WTC11 (cell line): ENCODE measurements around the gene NANOG. TPM values are rescaled to one million over a fixed set of nuclear protein-coding genes. Genes with fewer than 3 reads are reported as not detected.
"Not testable (repeated sequence)": the region's sequence is repeated elsewhere in the genome, so short reads cannot be mapped to it uniquely, and the experiment has no call there.

ENCODE experiments used
- ATAC-seq: fragments of 200-7000 bp; cut with Tn5 transposase; 2 replicates; pipeline ENCODE4 v1.10.0; 2021; ENCODE audit warnings: mild to moderate bottlenecking, moderate library complexity
- CTCF ChIA-PET: fragments of 300-600 bp; sonication (Branson Sonifier 250); formaldehyde crosslinking; loops from one replicate; lab custom pipeline; 2021; ENCODE audit warnings: antibody characterized with exemption; lab: Charles Lee
- POLR2A ChIA-PET: fragments of 350-600 bp; sonication (Branson Sonifier 250); formaldehyde crosslinking; loops from one replicate; lab custom pipeline; 2021; ENCODE audit warnings: antibody characterized with exemption; lab: Charles Lee
- DNase-seq: peaks from one replicate; pipeline ENCODE4 v3.0.0; 2021; ENCODE audit warnings: low spot score
- H3K27ac Mint-ChIP-seq: 2 replicates; pipeline ENCODE4 v1.8.0; 2021; ENCODE audit warnings: mixed read lengths
- H3K27me3 Mint-ChIP-seq: 2 replicates; pipeline ENCODE4 v1.8.0; 2021; ENCODE audit warnings: low read depth, mild to moderate bottlenecking, moderate library complexity, mixed read lengths
- H3K36me3 Mint-ChIP-seq: 2 replicates; pipeline ENCODE4 v1.8.0; 2021; ENCODE audit warnings: mixed read lengths
- H3K4me1 Mint-ChIP-seq: 2 replicates; pipeline ENCODE4 v1.8.0; 2022; ENCODE audit warnings: mixed read lengths
- H3K4me3 Mint-ChIP-seq: 2 replicates; pipeline ENCODE4 v1.8.0; 2021; ENCODE audit warnings: mild to moderate bottlenecking, moderate library complexity, mixed read lengths
- H3K9me3 Mint-ChIP-seq: 2 replicates; pipeline ENCODE4 v1.8.0; 2021; ENCODE audit warnings: mixed read lengths
- JAZF1 ChIP-seq: fragments of 250-450 bp; sonication (Bioruptor Pico); IDR thresholded peaks from 2 replicates; pipeline ENCODE4 v1.9.0; 2021; ENCODE audit warnings: moderate library complexity, mild to moderate bottlenecking, inconsistent platforms
- NFATC4 ChIP-seq: fragments of 250-450 bp; sonication (Bioruptor Pico); IDR thresholded peaks from 2 replicates; pipeline ENCODE4 v1.9.0; 2021; ENCODE audit warnings: mild to moderate bottlenecking
- NFYB ChIP-seq: sonication (generic); formaldehyde crosslinking; conservative IDR thresholded peaks from 2 replicates; pipeline ENCODE4 v1.8.0; 2022; ENCODE audit warnings: low read depth, missing genetic modification reagents
- PRRX2 ChIP-seq: fragments of 250-450 bp; sonication (Bioruptor Pico); IDR thresholded peaks from 2 replicates; pipeline ENCODE4 v1.8.0; 2021; ENCODE audit warnings: mild to moderate bottlenecking
- RELA ChIP-seq: sonication (generic); formaldehyde crosslinking; IDR thresholded peaks from 2 replicates; pipeline ENCODE4 v1.8.1; 2022; ENCODE audit warnings: missing genetic modification reagents, mild to moderate bottlenecking, borderline replicate concordance
- ZNF121 ChIP-seq: sonication (generic); formaldehyde crosslinking; IDR thresholded peaks from 2 replicates; pipeline ENCODE4 v1.8.0; 2023; ENCODE audit warnings: missing genetic modification reagents
- ZNF232 ChIP-seq: sonication (generic); formaldehyde crosslinking; IDR thresholded peaks from 2 replicates; pipeline ENCODE4 v1.8.0; 2022; ENCODE audit warnings: mild to moderate bottlenecking, missing genetic modification reagents
- total RNA-seq: library from RNA; stranded (reverse); gene quantifications from 3 replicates; pipeline ENCODE4 v1.2.3, GENCODE V29; 2021
- TF ChIP-seq, protein P1 (sequence below): fragments of 250-450 bp; sonication (Bioruptor Pico); IDR thresholded peaks from 2 replicates; pipeline ENCODE4 v1.9.0; 2021; ENCODE audit warnings: mild to moderate bottlenecking
- TF ChIP-seq, protein P2 (sequence below): sonication (generic); formaldehyde crosslinking; IDR thresholded peaks from 2 replicates; pipeline ENCODE4 v1.8.1; 2022; ENCODE audit warnings: low read depth, mild to moderate bottlenecking, moderate library complexity, missing genetic modification reagents, borderline replicate concordance
- TF ChIP-seq, protein P3 (sequence below): fragments of 250-450 bp; sonication (Bioruptor Pico); IDR thresholded peaks from 2 replicates; pipeline ENCODE4 v1.9.0; 2021; ENCODE audit warnings: mild to moderate bottlenecking, borderline replicate concordance
- TF ChIP-seq, protein P4 (sequence below): sonication (generic); formaldehyde crosslinking; IDR thresholded peaks from 2 replicates; pipeline ENCODE4 v1.8.1; 2023; ENCODE audit warnings: mild to moderate bottlenecking, missing genetic modification reagents, moderate library complexity
- TF ChIP-seq, protein P5 (sequence below): fragments of 250-450 bp; sonication (Bioruptor Pico); IDR thresholded peaks from 2 replicates; pipeline ENCODE4 v1.9.0; 2021; ENCODE audit warnings: moderate library complexity, mild to moderate bottlenecking, inconsistent platforms, borderline replicate concordance
- TF ChIP-seq, protein P6 (sequence below): sonication (generic); formaldehyde crosslinking; IDR thresholded peaks from 2 replicates; pipeline ENCODE4 v1.8.1; 2022; ENCODE audit warnings: missing genetic modification reagents, borderline replicate concordance

NANOG gene
- total RNA-seq, 1 experiment from 2014 or later, result 387 TPM

DNA sequence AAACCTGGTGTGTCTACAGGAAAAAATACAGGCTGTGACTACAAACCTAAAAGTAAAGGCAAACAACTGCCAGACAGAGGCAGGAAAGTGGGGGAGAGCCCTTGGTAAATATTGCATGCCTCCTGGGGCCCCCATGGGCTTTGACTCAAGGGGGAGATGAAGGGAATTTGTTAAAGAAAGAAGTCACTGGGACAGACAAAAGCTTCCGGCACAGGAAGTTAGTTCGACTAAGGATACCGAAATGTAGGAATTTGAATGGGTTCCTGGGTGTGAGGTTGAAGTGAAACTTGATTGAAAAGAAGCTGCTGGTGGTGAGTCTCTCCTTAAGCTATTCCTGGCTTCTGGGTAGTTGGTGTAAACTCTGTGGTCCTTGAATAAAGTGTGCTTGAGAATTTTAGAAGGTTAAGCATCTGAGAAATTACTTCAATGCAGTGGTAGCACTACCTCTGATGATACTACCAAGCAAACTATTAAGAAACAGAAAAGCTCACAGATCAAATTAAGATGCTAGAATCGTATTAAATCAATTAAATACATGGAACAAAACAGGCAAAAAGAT, 9.6 kb downstream of the NANOG start:
- H3K27ac Mint-ChIP-seq, result peak overlapping the region; percentile 99
- H3K27me3 Mint-ChIP-seq, DNase-seq, H3K9me3 Mint-ChIP-seq: not testable (repeated sequence)
- peaks cover 61% of the 10 kb centered on the region for H3K4me1 Mint-ChIP-seq
- H3K36me3 Mint-ChIP-seq, result peaks cover 65% of the 10 kb centered on the region
- ChIA-PET POLR2A (interaction anchor here (0.7 to 1.7 kb wide), 4 partner anchors 10 to 161 kb away, joined by 4 to 6 read pairs (median 4); partner anchors contain the start of gene NANOG), CTCF (interaction anchor here (0.6 to 2.3 kb wide), 4 partner anchors 33 to 199 kb away, joined by 3 to 11 read pairs (median 4); no protein-coding TSS in a partner anchor)
- TF ChIP-seq, protein P1, sequence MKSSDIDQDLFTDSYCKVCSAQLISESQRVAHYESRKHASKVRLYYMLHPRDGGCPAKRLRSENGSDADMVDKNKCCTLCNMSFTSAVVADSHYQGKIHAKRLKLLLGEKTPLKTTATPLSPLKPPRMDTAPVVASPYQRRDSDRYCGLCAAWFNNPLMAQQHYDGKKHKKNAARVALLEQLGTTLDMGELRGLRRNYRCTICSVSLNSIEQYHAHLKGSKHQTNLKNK (CRISPR knock-in tag), result 0 out of 2 replicates have a peak, but pooled peaks have one; percentile 39
- peak; percentile 89 for ATAC-seq
- peak overlapping the region; percentile 49 for H3K4me3 Mint-ChIP-seq

DNA sequence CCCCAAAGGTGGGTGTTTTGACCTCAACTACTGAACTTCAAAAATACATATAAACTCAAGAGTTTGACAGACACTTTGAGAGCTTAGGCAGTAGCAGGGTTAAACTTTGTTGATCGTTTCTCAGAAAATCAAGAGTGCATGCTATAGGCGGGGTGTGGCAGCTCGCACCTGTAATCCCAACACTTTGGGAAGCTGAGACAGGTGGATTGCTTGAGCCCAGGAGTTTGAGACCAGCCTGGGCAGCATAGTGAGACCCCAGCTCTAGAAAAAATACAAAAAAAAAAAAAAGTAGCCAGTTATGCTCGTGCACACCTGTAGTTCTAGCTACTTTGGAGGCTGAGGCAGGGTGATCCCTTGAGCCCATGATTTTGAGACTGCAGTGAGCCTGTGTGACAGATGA, 12.3 kb downstream of the NANOG start:
- H3K27me3 Mint-ChIP-seq, result no peaks in the 10 kb centered on the region
- ChIA-PET POLR2A (interaction anchor here (0.6 to 1.1 kb wide), 4 partner anchors 13 to 1113 kb away, joined by 3 to 4 read pairs (median 3); partner anchors contain the start of gene ZNF384), CTCF (interaction anchor here (0.7 to 1.0 kb wide), 5 partner anchors 83 to 159 kb away, joined by 3 to 5 read pairs (median 4); no protein-coding TSS in a partner anchor)
- TF ChIP-seq NFYB (no peak), JAZF1 (no peak), ZNF121 (CRISPR knock-in tag) (peak; percentile 87), RELA (no peak)
- TF ChIP-seq, protein P2, sequence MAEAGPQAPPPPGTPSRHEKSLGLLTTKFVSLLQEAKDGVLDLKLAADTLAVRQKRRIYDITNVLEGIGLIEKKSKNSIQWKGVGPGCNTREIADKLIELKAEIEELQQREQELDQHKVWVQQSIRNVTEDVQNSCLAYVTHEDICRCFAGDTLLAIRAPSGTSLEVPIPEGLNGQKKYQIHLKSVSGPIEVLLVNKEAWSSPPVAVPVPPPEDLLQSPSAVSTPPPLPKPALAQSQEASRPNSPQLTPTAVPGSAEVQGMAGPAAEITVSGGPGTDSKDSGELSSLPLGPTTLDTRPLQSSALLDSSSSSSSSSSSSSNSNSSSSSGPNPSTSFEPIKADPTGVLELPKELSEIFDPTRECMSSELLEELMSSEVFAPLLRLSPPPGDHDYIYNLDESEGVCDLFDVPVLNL, result no peak
- TF ChIP-seq, protein P3, sequence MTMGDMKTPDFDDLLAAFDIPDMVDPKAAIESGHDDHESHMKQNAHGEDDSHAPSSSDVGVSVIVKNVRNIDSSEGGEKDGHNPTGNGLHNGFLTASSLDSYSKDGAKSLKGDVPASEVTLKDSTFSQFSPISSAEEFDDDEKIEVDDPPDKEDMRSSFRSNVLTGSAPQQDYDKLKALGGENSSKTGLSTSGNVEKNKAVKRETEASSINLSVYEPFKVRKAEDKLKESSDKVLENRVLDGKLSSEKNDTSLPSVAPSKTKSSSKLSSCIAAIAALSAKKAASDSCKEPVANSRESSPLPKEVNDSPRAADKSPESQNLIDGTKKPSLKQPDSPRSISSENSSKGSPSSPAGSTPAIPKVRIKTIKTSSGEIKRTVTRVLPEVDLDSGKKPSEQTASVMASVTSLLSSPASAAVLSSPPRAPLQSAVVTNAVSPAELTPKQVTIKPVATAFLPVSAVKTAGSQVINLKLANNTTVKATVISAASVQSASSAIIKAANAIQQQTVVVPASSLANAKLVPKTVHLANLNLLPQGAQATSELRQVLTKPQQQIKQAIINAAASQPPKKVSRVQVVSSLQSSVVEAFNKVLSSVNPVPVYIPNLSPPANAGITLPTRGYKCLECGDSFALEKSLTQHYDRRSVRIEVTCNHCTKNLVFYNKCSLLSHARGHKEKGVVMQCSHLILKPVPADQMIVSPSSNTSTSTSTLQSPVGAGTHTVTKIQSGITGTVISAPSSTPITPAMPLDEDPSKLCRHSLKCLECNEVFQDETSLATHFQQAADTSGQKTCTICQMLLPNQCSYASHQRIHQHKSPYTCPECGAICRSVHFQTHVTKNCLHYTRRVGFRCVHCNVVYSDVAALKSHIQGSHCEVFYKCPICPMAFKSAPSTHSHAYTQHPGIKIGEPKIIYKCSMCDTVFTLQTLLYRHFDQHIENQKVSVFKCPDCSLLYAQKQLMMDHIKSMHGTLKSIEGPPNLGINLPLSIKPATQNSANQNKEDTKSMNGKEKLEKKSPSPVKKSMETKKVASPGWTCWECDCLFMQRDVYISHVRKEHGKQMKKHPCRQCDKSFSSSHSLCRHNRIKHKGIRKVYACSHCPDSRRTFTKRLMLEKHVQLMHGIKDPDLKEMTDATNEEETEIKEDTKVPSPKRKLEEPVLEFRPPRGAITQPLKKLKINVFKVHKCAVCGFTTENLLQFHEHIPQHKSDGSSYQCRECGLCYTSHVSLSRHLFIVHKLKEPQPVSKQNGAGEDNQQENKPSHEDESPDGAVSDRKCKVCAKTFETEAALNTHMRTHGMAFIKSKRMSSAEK (CRISPR knock-in tag), result no peak
- TF ChIP-seq, protein P4, sequence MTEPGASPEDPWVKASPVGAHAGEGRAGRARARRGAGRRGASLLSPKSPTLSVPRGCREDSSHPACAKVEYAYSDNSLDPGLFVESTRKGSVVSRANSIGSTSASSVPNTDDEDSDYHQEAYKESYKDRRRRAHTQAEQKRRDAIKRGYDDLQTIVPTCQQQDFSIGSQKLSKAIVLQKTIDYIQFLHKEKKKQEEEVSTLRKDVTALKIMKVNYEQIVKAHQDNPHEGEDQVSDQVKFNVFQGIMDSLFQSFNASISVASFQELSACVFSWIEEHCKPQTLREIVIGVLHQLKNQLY (CRISPR knock-in tag), result no peak
- ATAC-seq (no peak), DNase-seq (no peak)
- H3K9me3 Mint-ChIP-seq, result no peaks in the 10 kb centered on the region
- H3K27ac Mint-ChIP-seq, result peak overlapping the region; percentile 92
- H3K36me3 Mint-ChIP-seq, result peaks cover 48% of the 10 kb centered on the region
- H3K4me1 Mint-ChIP-seq, result peaks cover 58% of the 10 kb centered on the region
- H3K4me3 Mint-ChIP-seq, result no peak overlapping the region

DNA sequence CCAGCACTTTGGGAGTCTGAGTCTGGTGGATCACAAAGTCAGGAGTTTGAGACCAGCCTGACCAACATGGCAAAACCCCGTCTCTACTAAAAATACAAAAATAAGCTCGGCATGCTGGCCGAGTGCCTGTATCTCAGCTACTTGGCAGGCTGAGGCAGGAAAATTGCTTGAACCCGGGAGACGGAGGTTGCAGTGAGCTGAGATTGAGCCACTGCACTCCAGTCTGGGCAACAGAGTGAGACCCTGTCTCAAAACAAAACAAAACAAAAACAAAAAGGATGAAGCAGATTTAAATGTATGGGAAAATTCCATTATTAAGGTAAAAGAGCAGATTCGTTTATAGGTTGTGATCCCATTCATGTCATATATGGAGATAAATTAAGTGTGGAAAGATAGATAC, 17.1 kb downstream of the NANOG start:
- H3K27me3 Mint-ChIP-seq, H3K4me3 Mint-ChIP-seq, H3K9me3 Mint-ChIP-seq, ATAC-seq, DNase-seq: not testable (repeated sequence)
- Mint-ChIP-seq H3K27ac (peak overlapping the region; percentile 50; the same call in 1 of the 2 replicates), H3K4me1 (peaks cover 18% of the 10 kb centered on the region), H3K36me3 (peaks cover 20% of the 10 kb centered on the region)
- ChIA-PET POLR2A (interaction anchor here (0.7 to 1.2 kb wide), 3 partner anchors 17 to 288 kb away, joined by 3 to 6 read pairs (median 4); no protein-coding TSS in a partner anchor), CTCF (interaction anchor here (0.5 to 5.4 kb wide), 22 partner anchors 9 to 272 kb away, joined by 3 to 37 read pairs (median 4); partner anchors contain the start of genes DPPA3, GDF3, NANOG and NANOGNB)
- TF ChIP-seq ZNF121 (CRISPR knock-in tag), result peak; percentile 94

DNA sequence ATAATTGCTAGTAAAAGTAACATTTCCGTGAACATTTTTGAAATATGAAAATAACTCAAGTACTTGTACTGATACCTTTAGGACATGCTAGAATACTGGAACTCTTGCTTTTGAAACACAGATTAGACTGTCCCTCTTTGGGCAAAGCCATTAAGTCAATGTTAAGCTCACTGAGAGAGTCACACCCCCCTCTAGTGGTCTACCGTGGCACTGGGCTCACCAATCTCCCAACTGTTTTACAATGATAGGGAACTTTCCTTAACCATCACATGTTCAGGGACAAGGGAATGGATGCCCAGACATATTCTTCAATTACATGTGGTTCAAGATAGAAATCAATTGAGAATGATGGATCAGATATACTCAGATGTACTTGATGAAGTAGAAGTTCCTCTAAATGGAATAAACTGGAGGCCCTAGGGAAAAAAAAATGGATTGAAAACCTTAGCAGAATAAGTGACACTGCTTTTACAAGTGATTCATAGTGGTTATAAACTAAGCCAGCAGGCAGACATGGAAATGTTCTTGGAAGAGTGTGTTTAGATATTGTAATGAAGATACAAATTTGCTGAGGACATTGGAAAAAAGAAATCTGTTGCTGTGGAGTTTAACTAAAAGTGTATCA, 17.8 kb downstream of the NANOG start:
- POLR2A ChIA-PET, result interaction anchor here (0.5 to 1.2 kb wide), 6 partner anchors 14 to 294 kb away, joined by 3 to 6 read pairs (median 4); no protein-coding TSS in a partner anchor
- ATAC-seq (peak; percentile 77), DNase-seq (peak; percentile 89)
- H3K36me3 Mint-ChIP-seq, result peaks cover 16% of the 10 kb centered on the region
- CTCF ChIA-PET, result interaction anchor here (0.5 to 5.4 kb wide), 21 partner anchors 9 to 271 kb away, joined by 3 to 37 read pairs (median 4); partner anchors contain the start of genes DPPA3, GDF3, NANOG and NANOGNB
- H3K27ac Mint-ChIP-seq, result peak overlapping the region; percentile 43
- no peak overlapping the region for H3K4me3 Mint-ChIP-seq
- peaks cover 17% of the 10 kb centered on the region for H3K4me1 Mint-ChIP-seq
- H3K9me3 Mint-ChIP-seq, result no peaks in the 10 kb centered on the region
- no peaks in the 10 kb centered on the region for H3K27me3 Mint-ChIP-seq
- TF ChIP-seq NFATC4 (CRISPR knock-in tag), result no peak
- TF ChIP-seq, protein P5, sequence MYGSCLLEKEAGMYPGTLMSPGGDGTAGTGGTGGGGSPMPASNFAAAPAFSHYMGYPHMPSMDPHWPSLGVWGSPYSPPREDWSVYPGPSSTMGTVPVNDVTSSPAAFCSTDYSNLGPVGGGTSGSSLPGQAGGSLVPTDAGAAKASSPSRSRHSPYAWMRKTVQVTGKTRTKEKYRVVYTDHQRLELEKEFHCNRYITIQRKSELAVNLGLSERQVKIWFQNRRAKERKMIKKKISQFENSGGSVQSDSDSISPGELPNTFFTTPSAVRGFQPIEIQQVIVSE (CRISPR knock-in tag), result no peak
- no peak for TF ChIP-seq ZNF232 (CRISPR knock-in tag)
- no peak for TF ChIP-seq PRRX2 (CRISPR knock-in tag)
- TF ChIP-seq, protein P6, sequence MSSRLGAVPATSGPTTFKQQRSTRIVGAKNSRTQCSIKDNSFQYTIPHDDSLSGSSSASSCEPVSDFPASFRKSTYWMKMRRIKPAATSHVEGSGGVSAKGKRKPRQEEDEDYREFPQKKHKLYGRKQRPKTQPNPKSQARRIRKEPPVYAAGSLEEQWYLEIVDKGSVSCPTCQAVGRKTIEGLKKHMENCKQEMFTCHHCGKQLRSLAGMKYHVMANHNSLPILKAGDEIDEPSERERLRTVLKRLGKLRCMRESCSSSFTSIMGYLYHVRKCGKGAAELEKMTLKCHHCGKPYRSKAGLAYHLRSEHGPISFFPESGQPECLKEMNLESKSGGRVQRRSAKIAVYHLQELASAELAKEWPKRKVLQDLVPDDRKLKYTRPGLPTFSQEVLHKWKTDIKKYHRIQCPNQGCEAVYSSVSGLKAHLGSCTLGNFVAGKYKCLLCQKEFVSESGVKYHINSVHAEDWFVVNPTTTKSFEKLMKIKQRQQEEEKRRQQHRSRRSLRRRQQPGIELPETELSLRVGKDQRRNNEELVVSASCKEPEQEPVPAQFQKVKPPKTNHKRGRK (CRISPR knock-in tag), result no peak
